GM12878 (cell line): Measurements from ENCODE around the gene PMM2. TPM values are rescaled to one million over a fixed set of nuclear protein-coding genes. Genes with fewer than 3 reads are reported as not detected.
A peak's percentile ranks its signal among the peaks of the same experiment; 100 is the strongest.

ENCODE experiments used
- ASH2L ChIP-seq: fragments of 300-600, 200-600 bp; sonication (generic); IDR thresholded peaks from 2 replicates; pipeline ENCODE4 v1.6.1; 2017; ENCODE audit warnings: low read depth, mild to moderate bottlenecking, borderline replicate concordance
- CHD4 ChIP-seq: fragments of 200-600 bp; sonication (generic); IDR thresholded peaks from 2 replicates; pipeline ENCODE4 v1.6.1; 2016; ENCODE audit warnings: mild to moderate bottlenecking
- CREM ChIP-seq: IDR thresholded peaks from 2 replicates; pipeline ENCODE4 v1.6.1; 2014; ENCODE audit warnings: antibody characterized with exemption, low read depth
- E4F1 ChIP-seq: fragments of 450-650 bp; IDR thresholded peaks from 2 replicates; pipeline ENCODE4 v1.6.1; 2018; ENCODE audit warnings: borderline replicate concordance, mild to moderate bottlenecking; ENCODE audit not compliant: partially characterized antibody
- ESRRA ChIP-seq: IDR thresholded peaks from 2 replicates; pipeline ENCODE4 v1.6.1; 2012; ENCODE audit warnings: mild to moderate bottlenecking, low read length, improper control_type of control experiment
- IKZF1 ChIP-seq: fragments of 450-650 bp; conservative IDR thresholded peaks from 2 replicates; pipeline ENCODE4 v1.6.1; 2017; ENCODE audit warnings: antibody characterized with exemption, mild to moderate bottlenecking
- MAX ChIP-seq: IDR thresholded peaks from 2 replicates; pipeline ENCODE4 v1.6.1; 2012; ENCODE audit warnings: low read depth, low read length, improper control_type of control experiment
- NFYB ChIP-seq: IDR thresholded peaks from 2 replicates; pipeline ENCODE4 v1.6.1; 2011; ENCODE audit warnings: low read depth, mild to moderate bottlenecking, low read length, improper control_type of control experiment, moderate library complexity; ENCODE audit not compliant: insufficient read depth
- NKRF ChIP-seq: fragments of 450-650 bp; conservative IDR thresholded peaks from 2 replicates; pipeline ENCODE4 v1.6.1; 2017; ENCODE audit warnings: mild to moderate bottlenecking, moderate library complexity
- NR2C1 ChIP-seq: fragments of 450-650 bp; IDR thresholded peaks from 2 replicates; pipeline ENCODE4 v1.6.1; 2017; ENCODE audit warnings: antibody characterized with exemption, mild to moderate bottlenecking, moderate library complexity
- PML ChIP-seq: IDR thresholded peaks from 2 replicates; pipeline ENCODE4 v1.6.1; 2012; ENCODE audit warnings: low read length, inconsistent platforms
- POU2F2 ChIP-seq: IDR thresholded peaks from 3 replicates; pipeline ENCODE4 v1.6.1; 2011; ENCODE audit warnings: low read depth, mild to moderate bottlenecking, low read length, borderline replicate concordance
- SP1 ChIP-seq: IDR thresholded peaks from one replicate; pipeline ENCODE4 v1.6.1; 2011; ENCODE audit warnings: low read depth, low read length
- SPI1 ChIP-seq: IDR thresholded peaks from 2 replicates; pipeline ENCODE4 v1.6.1; 2011; ENCODE audit warnings: low read depth, mild to moderate bottlenecking, low read length, moderate library complexity, borderline replicate concordance; ENCODE audit not compliant: insufficient read depth
- STAT1 ChIP-seq: fragments of 450-650 bp; conservative IDR thresholded peaks from 2 replicates; pipeline ENCODE4 v1.6.1; 2014; ENCODE audit warnings: antibody characterized with exemption, mild to moderate bottlenecking
- TAF1 ChIP-seq: IDR thresholded peaks from 2 replicates; pipeline ENCODE4 v1.6.1; 2011; ENCODE audit warnings: mild to moderate bottlenecking, low read depth, low read length, borderline replicate concordance
- ZBTB11 ChIP-seq: fragments of 450-650 bp; formaldehyde crosslinking; IDR thresholded peaks from 2 replicates; pipeline ENCODE4 v1.5.0; 2022; ENCODE audit warnings: mild to moderate bottlenecking, missing genetic modification characterization
- ZNF622 ChIP-seq: fragments of 450-650 bp; IDR thresholded peaks from 2 replicates; pipeline ENCODE4 v1.6.1; 2017; ENCODE audit warnings: mild to moderate bottlenecking, inconsistent platforms
- polyA plus RNA-seq, 11 experiments: library from polyadenylated mRNA; depleted of rRNA in 4 of 11; unstranded in 6 of 11; stranded (reverse) in 5 of 11; fragments of >200 nt; fragmentation: Nextera tagmentation in 4 of 11; fragmentation: Illumina TruSeq in 1 of 11; extraction: Ambion mirVana in 4 of 11; extraction: Trizol in 1 of 11; gene quantifications; 1 replicate in 1 of 11; 2 replicates in 10 of 11; pipeline versions ENCODE4 v1.2.1 to v1.2.3, GENCODE V29; 2011 to 2016; ENCODE audit warnings: inconsistent platforms in 2 of 11, missing spikeins in 2 of 11, low read depth in 1 of 11
- total RNA-seq, 4 experiments: library from RNA; depleted of rRNA in 3 of 4; stranded (reverse); fragments of >200 nt in 3 of 4; fragmentation: Illumina TruSeq in 1 of 4; extraction: Trizol in 1 of 4; gene quantifications; 2 replicates each; pipeline versions ENCODE4 v1.2.1 to v1.2.3, GENCODE V29; 2013 to 2021

The PMM2 gene
- total and polyA plus RNA-seq, 10 of the 15 experiments (the other 5 are each of a cell fraction or from before 2014, with no cell fraction given): 22.6 to 69.4 (median 52.3) TPM

DNA sequence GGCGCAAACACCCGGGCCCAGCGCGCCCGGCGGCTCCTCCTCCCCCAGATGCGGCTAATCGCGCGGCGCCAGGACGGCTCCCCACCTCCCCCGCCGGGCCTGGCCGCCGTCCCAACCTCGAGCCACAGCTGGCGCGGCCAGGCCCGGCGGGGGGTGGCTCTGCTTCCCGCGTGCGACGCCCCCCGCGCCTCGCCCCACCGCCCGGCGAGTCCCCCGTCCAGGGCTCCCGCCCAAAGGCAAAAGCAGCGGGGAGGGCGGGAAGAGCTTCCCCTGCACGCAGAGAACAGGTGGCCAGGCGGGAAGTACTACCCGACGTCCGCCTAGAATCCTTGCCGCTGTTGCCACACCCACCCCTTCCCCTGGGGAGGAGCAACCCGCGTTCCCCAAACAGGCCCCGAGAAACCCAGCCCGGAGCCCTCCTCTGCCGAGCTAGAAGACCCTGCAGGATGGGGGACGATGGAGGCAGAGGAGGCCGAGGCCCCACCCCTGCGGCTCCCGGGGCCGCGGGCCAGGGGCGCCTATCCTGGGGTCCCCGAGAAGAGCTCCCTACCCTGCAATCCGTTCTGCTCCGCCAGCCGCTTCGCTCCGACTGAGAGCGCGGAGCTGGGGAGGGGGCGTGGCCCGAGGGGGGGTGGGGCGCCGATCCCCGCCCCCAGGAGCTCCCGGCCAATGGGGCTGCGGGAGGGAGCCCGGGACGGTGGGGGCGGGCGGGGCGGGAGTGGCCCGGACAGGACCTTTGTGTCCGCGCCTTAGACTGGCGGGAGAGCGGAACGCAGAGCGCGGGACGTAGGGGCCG lies 71.0 kb downstream of the PMM2 start, which contains the start of gene CARHSP1 (continued):
- TF ChIP-seq TAF1 (peak; percentile 93), CREM (no peak), PML (peak; percentile 52; the same call in 1 of the 2 replicates), E4F1 (no peak), STAT1 (no peak), ZBTB11 (CRISPR knock-in tag) (no peak), CHD4 (no peak), IKZF1 (peak; percentile 59), ASH2L (no peak), ZNF622 (no peak), MAX (peak; percentile 34; the same call in 1 of the 2 replicates), POU2F2 (0 out of 3 replicates have a peak, but pooled peaks have one; percentile 6), NR2C1 (peak; percentile 17; the same call in 1 of the 2 replicates), ESRRA (no peak), NFYB (no peak), SPI1 (no peak), NKRF (peak; percentile 75), SP1 (no peak)
